HG02678 (cell line): Measurements from ENCODE around the gene PLXND1.
"Not testable (repeated sequence)": the region's sequence is repeated elsewhere in the genome, so short reads cannot be mapped to it uniquely, and the experiment has no call there.

Experiments
- ATAC-seq: cut with Tn5 transposase; IDR thresholded peaks from one replicate; pipeline ENCODE4 v1.9.1; 2021; ENCODE audit warnings: mild to moderate bottlenecking, moderate library complexity; ENCODE audit not compliant: unreplicated experiment

Gene PLXND1

DNA sequence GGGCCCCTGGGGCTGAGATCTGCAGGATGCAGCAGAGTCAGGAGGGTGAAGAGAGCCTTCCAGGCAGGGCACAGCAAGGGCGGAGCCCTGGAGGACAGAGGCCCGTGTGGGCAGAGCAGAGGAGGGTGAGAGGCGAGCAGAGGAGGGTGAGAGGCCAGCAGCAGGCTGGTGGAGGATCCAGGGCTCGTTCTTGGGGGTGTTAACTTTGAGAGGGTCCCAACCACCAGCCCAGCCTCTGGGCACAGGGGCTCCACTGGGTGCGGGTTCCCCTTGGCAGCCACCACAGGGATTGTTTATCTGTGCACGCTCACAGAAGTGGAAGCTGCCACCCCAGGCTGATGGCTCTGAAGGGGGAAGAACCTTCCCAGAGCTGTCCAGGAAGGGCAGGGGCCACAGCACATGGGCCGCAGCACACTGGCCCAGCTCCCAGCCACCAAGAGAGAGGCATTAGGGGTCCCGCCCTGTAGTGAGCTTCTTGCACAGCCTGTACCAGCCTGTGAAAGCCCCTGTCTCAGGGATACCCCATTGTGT lies 9.3 kb upstream of the PLXND1 start:
- ATAC-seq, result no peak

DNA sequence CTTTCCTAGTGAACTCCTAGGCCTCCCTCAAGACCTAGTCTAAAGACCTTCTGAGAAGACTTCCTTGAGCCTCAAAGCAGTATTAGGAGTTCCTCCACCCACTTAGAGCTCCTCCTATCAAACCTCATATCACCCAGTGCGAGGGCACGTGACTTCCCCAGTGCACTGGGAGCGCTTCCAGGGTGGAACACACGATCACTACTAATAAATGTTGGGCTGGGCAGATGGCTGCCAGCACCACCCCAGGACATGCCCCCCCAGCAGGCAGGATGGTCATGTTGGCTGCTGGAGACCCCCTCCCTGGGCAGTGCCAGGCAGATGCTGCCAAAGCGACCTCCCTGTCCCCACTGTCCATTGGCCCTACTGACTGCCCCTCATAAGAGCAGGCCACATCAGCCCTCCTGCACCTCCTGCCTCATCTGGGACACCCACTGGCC lies 8.5 kb upstream of the PLXND1 start:
- ATAC-seq, result no peak

DNA sequence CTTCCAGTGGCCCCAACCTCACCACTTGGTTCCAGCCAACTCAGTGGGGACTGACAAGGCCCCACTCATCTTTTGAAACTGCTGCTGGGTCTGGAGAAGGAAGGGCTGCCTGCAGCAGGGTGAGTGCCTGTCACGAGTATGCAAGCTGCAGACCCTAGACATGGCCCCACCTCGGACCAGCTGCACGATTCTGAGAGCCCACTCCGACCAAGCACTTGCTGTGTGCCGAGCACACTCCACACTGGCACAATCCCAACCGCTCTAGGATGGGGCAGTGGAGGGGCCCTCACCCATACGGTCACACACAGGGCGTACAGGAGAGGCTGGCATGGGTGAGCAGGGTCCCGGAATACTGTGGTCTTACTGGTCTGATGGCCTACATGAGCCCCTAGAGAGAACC lies 8.0 kb upstream of the PLXND1 start:
- no peak for ATAC-seq

DNA sequence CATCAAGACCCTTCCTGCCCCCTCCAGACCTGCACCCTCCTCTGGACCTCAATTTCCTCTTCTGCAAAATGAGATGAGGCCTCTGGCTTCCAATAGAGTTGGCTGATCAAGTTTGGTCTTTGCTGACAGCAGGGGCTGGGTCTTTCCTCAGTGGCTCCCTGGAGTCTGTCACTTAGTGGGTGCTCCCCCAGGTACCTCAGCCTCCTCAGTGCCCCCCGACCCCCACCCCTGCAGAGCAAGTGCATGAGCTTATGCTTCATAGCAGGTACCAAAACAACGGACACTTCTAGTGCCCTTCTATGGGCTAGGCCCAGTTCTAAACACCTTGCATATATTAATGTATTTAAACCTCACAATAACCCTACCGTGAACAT lies 6.9 kb upstream of the PLXND1 start:
- ATAC-seq, result no peak

DNA sequence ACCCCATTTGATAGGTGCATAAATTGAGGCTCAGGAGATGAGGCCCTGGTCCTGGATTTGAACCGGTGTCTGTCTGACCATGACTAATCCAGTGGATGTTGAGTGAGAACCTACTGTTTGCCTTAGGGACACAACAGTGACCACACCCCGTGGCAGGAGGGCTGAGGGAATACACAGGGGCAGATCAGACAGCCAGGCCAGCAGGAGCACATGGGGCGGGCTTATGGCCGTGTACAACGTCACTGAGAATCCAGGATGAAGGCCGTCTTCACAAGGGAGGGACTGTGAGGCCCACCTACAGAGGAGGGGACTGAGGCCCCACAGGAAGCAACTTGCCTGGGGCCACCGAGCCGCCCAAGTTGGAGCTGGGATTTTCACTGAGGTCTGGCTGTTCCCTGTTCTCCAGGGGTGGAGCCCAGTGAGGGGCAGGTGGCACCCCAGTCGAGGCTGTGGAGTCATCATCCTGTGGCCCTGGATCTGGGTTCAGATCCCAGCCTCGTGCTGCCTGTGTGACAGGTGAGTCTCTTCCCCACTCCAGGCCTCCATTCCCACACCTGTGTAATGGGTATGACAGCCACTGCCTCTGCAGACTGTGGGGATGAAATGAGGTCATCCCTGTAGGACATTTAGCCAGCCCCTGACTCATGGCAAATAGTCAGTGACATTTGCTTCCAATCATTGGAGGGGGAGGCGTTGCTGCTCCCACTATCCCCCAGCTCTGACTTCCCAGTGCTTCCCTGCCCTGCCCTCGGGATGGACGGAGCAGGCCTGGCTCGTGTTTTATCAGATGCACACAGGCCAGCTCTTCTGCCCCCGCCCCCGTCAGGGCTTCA lies 6.3 kb upstream of the PLXND1 start:
- ATAC-seq, result no peak

DNA sequence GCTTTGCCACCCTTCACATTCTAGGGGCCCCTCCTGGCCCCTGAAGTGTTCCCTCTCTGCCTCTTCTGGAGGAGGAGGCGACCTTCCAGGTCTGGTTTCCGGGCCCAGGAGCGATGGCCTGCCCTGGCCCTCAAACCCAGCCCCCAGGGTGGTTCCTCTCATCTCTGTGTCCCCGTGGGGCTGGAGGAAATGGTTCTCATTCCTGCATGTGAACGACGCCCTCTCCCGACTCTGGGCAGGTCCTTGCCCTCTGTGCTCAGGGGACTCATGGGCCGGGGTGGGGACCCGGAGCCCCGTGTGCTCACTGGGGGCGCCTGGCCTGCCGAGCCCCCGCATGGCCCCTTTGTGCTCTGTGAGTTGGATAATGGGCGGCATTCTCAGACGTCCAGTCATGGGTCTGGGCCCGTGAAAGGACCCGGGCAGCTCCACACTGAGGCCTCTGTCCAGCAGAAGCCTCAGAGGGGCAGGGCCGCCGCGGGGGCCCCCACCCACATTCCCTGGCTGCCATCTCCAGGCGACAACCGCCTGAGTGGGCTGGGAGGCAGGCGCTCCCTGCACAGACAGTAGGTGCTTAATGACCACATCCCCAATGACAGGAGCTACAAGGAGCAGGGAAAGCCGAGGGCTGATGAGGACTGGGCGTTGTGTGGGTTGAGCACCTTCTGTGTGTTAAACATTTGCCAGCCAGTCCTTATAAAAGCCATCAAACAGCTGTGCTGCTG lies 5.5 kb upstream of the PLXND1 start:
- no peak for ATAC-seq

DNA sequence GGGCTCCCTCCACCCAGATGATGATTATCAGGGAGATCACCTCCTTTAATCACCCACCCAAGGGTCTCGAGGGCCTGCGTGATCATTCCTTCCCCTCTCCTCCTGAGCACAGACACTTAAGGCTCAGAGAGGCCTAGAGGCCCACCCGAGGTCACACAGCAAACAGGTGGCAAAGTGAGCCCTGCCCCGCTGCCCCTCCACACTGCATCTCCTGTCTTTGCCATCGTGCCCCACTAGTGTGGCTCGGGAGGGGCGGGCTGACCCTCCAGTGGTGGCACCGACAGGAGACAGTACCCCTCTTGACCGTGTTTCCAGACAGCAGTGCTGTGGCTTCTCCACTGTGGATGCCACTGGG lies 4.9 kb upstream of the PLXND1 start:
- ATAC-seq, result no peak

DNA sequence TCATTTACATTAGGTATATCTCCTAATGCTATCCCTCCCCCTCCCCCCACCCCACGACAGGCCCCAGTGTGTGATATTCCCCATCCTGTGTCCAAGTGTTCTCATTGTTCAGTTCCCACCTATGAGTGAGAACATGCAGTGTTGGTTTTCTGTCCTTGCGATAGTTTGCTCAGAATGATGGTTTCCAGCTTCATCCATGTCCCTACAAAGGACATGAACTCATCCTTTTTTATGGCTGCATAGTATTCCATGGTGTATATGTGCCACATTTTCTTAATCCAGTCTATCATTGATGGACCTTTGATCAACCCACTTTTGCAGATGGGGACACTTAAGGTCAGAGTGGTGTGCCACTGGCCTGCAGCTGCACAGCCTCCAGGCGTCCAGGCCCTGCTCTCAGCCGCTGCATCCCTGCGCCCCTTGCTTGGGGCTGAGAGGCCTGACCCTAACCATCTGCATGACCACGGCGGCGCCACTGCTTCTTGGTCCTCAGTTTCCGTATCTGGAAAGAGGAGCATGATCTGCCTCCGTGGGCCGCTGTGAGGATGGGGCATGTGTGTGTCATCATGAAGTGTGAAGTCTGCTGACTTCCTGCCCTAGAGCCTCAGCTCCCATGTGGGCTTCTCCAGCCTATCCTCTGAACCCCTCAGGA lies 4.4 kb upstream of the PLXND1 start:
- not testable (repeated sequence) for ATAC-seq

DNA sequence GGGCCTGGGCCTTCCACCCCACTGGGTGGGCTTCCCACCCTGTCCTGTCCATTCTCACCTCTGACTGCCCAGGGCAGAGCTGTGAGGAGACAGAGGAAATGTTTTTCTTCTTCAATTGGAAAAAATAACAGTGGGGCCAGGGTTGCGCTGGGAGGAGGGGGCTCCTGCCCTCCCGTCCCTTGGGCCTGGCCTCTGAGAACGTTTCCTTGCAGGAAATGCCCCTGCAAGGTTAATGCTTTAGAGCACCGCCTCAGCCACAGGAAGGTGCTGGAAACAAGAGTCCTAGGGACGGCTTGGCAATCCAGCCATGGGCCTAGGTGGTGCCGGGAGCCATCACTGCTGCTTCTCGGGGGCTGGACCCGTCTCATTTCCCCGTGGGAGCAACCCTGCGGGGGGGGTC lies 3.8 kb upstream of the PLXND1 start:
- no peak for ATAC-seq

DNA sequence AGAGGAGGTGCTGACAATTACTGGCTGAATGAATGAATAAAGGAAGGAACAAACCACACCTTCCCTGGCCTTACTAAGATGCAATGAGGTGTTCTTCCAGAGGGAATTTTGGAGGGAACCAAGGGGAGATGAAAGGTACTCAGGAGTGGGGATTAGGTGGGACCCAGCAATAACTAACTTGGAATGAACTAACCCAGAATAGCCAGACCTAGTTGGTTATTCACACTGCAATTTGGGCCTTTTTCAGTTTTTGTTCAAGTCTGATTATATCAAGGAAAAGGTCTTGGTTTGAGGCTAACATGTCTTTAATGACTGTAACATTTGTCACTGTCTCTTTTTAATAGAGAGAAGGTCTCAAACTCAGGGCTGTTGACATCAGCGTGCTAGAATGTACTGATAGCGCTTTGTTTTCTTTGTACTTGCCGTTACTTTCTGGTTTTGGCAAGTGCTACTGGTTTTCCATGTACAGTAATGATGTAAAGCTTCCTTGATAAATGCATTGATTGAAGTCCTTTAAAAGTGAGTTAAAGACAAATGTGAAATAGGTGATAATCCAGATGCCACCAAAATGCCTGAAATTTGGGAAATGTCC lies 3.2 kb upstream of the PLXND1 start:
- ATAC-seq, result no peak

DNA sequence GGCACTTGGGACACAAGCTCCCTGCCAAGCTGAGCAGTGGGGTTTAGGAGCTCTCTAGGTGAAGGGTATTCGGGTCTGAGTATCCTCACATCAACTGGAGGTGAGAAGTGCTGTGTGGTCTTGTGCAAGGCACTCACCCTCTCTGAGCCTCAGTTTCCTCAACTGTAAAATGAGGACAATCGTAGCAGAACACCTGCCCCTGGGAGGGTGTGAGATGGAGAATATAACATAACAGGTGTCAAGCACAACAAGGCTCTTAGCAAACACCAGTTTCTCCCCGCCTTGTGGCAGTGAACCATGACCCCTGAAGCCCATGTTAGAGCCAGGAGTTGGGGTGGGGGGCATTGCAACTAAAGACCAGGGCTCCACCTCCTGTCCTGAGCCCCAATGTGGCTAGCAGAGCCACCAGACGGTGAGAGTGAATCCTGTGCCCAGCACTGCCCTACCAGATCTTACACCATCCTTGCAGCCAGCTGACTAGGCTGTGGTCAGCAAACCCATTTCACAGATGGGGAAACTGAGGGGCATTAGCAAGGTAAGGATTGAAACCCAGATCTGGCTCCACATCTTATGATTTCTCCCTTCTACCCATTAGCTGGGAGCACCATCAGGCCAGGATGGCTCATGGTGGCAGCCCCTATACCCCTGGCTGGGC lies 2.6 kb upstream of the PLXND1 start:
- ATAC-seq, result no peak

DNA sequence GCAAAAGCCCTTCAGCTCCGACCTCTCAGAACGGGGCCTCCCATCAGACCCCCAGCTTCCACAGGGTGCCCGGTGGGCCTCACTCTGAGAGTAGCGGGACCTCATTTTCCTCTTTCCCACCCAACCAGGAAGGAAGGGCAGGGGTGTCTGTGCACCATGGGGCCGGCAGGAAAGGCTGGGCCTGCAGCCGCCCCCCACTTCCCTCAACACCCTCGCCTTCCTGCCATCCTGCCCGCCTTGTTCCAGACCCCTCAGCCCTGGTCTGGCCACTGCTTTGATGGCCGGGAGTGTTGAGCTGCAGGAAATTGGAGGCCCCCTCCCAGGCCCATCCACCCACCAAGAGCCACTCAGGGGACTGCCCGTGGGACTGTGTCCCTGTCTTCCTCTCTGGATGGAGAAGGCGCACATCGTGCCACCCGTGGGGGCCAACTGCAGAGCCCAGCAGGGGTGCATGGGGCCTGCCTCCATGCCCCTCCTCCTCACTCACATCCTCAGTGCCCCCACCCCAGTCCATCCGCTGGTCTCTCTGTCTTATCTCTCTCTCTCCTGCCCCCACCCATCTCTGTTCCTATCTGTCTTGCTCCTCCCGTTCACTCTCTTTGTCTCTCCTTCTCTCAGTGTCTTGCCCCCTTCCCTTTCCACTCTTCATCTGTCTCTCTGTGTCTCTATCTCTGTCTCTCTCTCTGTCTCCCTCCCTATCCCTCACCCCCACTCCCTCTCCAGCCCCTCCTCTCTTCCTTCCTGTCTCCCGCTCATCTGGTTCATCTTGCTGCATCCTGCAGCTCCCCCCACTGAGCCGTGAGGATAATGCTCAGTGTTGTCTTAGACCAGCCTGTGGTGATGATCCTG lies 1.8 kb upstream of the PLXND1 start:
- no peak for ATAC-seq

DNA sequence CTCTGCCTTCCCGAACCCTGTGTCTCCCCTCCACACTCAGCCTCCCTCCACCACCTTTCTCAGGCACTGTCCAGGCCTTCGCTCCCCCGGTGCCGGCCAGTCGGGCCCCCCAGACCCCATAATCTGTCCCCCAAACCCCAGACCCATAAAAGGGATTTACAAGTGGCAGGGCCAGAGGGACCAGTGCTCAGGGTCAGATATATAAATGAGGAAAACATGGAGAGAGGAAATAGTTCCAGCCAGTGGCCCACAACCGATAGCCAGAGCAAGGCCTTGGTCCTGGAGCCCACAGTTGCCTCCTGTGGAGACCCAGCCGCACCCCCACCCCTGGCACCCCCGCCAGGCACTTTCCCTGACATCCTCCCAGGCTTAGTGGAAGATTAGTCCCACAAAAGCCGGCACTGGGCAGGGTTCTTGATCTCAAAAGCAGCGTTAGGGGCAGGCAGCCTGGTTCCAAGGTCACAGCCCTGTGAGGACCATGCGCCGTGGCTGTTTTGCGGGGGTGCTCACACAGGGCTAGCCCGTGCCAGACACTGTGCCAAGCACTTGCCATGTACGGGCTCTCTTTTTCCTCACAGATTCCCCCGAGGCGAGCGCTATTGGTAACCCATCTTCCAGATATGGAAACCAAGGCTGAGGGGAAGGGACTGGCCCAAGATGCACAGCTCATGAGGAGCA lies 1.1 kb upstream of the PLXND1 start:
- ATAC-seq, result no peak

DNA sequence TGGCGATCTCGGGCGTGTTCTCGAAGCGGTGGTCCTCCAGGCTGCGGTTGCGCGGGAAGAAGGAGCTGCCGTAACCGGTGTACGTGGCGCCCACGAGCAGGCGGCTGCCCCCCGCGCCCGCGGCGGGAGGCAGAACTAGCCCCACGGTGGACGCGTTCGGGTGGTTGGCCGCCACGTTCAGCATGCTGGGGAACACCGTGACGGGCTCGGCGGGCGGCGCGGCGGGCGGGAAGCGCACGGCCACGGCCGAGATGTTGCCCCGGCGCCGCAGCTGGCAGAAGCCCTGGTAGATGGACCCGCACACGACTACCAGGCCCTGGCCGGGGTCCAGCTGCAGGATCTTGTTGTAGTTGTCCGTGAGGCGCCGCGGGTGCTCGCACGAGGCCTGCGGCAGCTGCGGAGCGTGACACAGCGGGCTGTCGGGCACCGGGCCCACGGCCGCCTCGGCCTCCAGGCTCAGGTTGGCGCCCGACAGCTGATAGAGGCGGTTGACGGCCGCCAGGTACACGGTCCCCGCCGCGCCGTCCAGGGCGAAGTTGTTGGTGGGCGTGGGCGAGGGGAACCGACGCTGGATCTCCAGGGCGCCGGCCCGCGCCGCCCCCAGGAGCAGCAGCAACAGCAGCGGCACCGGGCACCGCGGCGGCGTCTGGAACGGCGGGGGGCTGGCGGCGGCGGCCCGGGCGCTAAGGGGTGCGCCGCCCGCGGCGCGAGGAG lies 397 bp downstream of the PLXND1 start:
- no peak for ATAC-seq

DNA sequence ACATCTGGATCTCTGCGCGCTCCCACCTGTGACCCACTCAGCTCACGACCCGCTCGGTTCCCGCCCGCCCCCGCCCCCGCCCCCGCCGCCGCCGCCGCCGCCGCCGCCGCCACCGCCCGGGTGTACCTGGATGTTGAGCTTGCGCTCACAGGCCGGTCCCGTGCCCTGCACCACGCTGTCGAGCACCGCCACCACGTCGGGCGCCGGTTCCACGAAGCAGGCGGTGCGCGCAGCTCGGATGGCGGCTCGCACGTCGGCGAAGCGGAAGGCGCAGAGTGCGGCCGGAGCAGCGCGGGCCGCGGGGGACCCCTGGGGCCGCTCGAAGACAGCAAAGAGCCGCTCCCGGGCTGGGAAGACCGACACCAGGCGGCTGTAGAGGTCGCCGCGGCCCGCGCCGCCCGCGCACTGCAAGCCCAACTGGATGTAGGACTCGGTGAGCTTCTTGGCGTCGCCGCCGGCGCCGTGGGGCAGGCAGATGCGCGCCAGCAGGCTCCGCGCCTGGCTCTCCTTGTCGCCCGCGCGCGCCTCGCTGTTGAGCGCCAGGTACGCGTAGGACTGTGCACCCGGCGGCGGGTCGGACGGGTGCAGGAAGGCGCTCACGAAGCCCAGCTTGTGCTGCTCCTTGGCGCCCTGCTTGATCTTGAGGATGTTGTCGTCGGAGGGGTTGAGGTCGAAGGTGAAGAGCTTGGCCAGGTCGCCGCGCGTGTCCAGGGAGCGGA lies 1.1 kb downstream of the PLXND1 start:
- ATAC-seq, result no peak

DNA sequence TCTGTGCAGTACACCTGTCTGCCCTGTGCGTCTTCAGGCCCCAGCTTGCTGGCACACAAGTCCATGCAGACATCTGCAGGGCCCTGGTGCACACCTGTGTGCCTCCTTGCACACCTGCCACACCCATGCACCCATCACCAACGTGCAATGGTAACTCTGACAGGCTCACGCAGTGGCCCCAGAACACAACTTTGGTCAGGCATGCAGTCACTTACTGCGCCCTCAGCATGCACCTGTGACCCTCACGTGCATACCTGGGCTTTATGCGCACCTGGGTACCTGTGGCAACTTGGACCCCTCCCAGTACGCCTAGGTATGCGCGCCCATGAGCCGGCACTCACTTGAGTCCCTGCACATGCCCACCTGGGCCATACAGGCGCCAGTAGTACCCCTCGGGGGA lies 1.7 kb downstream of the PLXND1 start:
- no peak for ATAC-seq

DNA sequence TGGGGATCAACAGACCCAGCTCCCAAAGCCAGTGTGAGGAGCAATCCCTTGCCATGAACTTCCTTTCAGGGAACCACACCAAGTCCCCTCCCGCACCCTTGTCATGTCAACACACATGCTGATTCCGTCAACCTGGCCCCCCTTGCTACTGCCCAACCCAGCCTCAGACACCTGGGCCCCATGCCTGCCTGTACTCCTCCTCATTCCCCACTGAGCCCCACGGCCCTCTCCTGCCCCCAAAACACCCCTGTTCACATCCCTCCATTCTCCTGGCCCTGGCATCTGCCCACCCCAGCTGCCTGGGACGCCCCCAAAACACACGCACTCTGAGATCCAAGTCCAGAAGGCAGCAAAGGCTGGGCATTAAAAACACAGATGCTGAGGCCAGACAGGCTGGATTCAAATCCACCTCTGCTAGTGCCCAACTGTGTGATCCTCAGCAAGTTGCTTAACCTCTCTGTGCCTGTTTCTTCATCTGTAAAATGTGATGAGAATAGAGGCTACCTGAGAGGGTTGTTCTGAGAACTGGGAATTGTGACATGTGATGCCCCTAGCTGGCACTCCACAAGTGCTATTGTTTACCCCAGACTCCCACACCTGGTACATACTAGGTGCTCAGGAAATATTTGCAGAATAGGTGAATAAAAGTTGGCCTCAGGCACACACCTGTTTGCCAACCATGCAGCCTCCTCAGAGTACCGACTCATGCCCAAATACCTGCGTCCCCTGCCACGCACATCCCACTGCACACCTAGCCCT lies 2.3 kb downstream of the PLXND1 start:
- no peak for ATAC-seq
